Nephron progenitor cell (in vitro differentiated cells): ENCODE measurements around the gene FAM47E.

Experiments
- DNase-seq: peaks from one replicate; pipeline ENCODE4 v3.0.0; 2021
- H3K27ac Mint-ChIP-seq: 2 replicates; pipeline ENCODE4 v1.8.0; 2021; ENCODE audit warnings: mild to moderate bottlenecking, moderate library complexity, mixed read lengths
- H3K27me3 Mint-ChIP-seq: 2 replicates; pipeline ENCODE4 v1.8.0; 2021; ENCODE audit warnings: mild to moderate bottlenecking, low read depth, mixed read lengths; ENCODE audit not compliant: poor library complexity
- H3K36me3 Mint-ChIP-seq: 2 replicates; pipeline ENCODE4 v1.8.0; 2021; ENCODE audit warnings: low read depth, mixed read lengths
- H3K4me1 Mint-ChIP-seq: 2 replicates; pipeline ENCODE4 v1.8.0; 2021; ENCODE audit warnings: mixed read lengths
- H3K4me3 Mint-ChIP-seq: 2 replicates; pipeline ENCODE4 v1.8.0; 2021; ENCODE audit warnings: mild to moderate bottlenecking, moderate library complexity, mixed read lengths
- H3K9me3 Mint-ChIP-seq: 2 replicates; pipeline ENCODE4 v1.8.0; 2021; ENCODE audit warnings: mild to moderate bottlenecking, moderate library complexity, mixed read lengths
- CTCF ChIP-seq: fragments of 200-600 bp; sonication (generic); IDR thresholded peaks from 2 replicates; pipeline ENCODE4 v1.5.0; 2021; ENCODE audit warnings: antibody characterized with exemption

The FAM47E gene

GRCh38 chr4:76310683-76311082 is 59.2 kb downstream of the FAM47E start:
- no peak overlapping the region for H3K27ac Mint-ChIP-seq
- H3K27me3 Mint-ChIP-seq, result peaks cover 14% of the 10 kb centered on the region

GRCh38 chr4:76311896-76312331 is 60.4 kb downstream of the FAM47E start:
- Mint-ChIP-seq H3K36me3 (peaks cover 20% of the 10 kb centered on the region), H3K4me1 (peaks cover 23% of the 10 kb centered on the region), H3K27ac (peak overlapping the region; percentile 85), H3K9me3 (peaks cover 25% of the 10 kb centered on the region), H3K4me3 (no peak overlapping the region), H3K27me3 (peaks cover 14% of the 10 kb centered on the region)
- TF ChIP-seq CTCF, result no peak
- no peak for DNase-seq

More at GRCh38 chr4:76310683-76311082, 59.2 kb downstream of the FAM47E start:
- H3K36me3 Mint-ChIP-seq, result peaks cover 20% of the 10 kb centered on the region
- H3K9me3 Mint-ChIP-seq, result peaks cover 13% of the 10 kb centered on the region
- H3K4me1 Mint-ChIP-seq, result peaks cover 24% of the 10 kb centered on the region
- no peak overlapping the region for H3K4me3 Mint-ChIP-seq
- no peak for DNase-seq
- TF ChIP-seq CTCF, result no peak

- peaks cover 20% of the 10 kb centered on the region for H3K36me3 Mint-ChIP-seq
- peaks cover 23% of the 10 kb centered on the region for H3K4me1 Mint-ChIP-seq
- peaks cover 14% of the 10 kb centered on the region for H3K27me3 Mint-ChIP-seq
- no peak overlapping the region for H3K27ac Mint-ChIP-seq
- H3K4me3 Mint-ChIP-seq, result no peak overlapping the region
- TF ChIP-seq CTCF, result no peak
- no peak for DNase-seq
- peaks cover 31% of the 10 kb centered on the region for H3K9me3 Mint-ChIP-seq
Observed at GRCh38 chr4:76312457-76312856, 60.9 kb downstream of the FAM47E start.

GRCh38 chr4:76313547-76313946 is 62.0 kb downstream of the FAM47E start:
- no peak for TF ChIP-seq CTCF
- H3K36me3 Mint-ChIP-seq, result peaks cover 19% of the 10 kb centered on the region

GRCh38 chr4:76315267-76315918 is 63.9 kb downstream of the FAM47E start:
- Mint-ChIP-seq H3K4me1 (peaks cover 8% of the 10 kb centered on the region), H3K36me3 (peaks cover 4% of the 10 kb centered on the region), H3K9me3 (peaks cover 55% of the 10 kb centered on the region), H3K27ac (no peak overlapping the region), H3K4me3 (no peak overlapping the region), H3K27me3 (peaks cover 10% of the 10 kb centered on the region)
- DNase-seq, result no peak
- TF ChIP-seq CTCF, result no peak

More at GRCh38 chr4:76313547-76313946, 62.0 kb downstream of the FAM47E start:
- no peak overlapping the region for H3K4me3 Mint-ChIP-seq
- H3K4me1 Mint-ChIP-seq, result peaks cover 21% of the 10 kb centered on the region
- DNase-seq, result no peak
- no peak overlapping the region for H3K27ac Mint-ChIP-seq
- H3K9me3 Mint-ChIP-seq, result peaks cover 41% of the 10 kb centered on the region
- peaks cover 7% of the 10 kb centered on the region for H3K27me3 Mint-ChIP-seq

- TF ChIP-seq CTCF, result no peak
- Mint-ChIP-seq H3K27me3 (peaks cover 10% of the 10 kb centered on the region), H3K36me3 (no peaks in the 10 kb centered on the region), H3K27ac (no peak overlapping the region), H3K9me3 (peaks cover 62% of the 10 kb centered on the region), H3K4me1 (peaks cover 4% of the 10 kb centered on the region), H3K4me3 (no peak overlapping the region)
- no peak for DNase-seq
Observed at GRCh38 chr4:76316131-76316530, 64.6 kb downstream of the FAM47E start.
